ENCODE measurements around the gene AP3S1.

Gene AP3S1

GRCh38 chr5:115930630-115931337, 89.0 kb downstream of the AP3S1 start:
- H3K4me3 ChIP-seq (ENCODE audit: low read depth, low read length), result no peak overlapping the region
- H3K27me3 ChIP-seq (ENCODE audit: control insufficient read depth, insufficient read depth, low read length), result no peaks in the 10 kb centered on the region
- H3K4me1 ChIP-seq (ENCODE audit: control insufficient read depth, insufficient read depth, low read length), result no peaks in the 10 kb centered on the region
- H3K9me3 ChIP-seq (ENCODE audit: control insufficient read depth, insufficient read depth, low read length), result no peaks in the 10 kb centered on the region
- no peak overlapping the region for H3K9ac ChIP-seq (ENCODE audit: low read depth, low read length)
- no peaks in the 10 kb centered on the region for H3K36me3 ChIP-seq (ENCODE audit: control insufficient read depth, insufficient read depth, low read length)

- Histone ChIP-seq H3K27me3 (ENCODE audit: control insufficient read depth, insufficient read depth, low read length) (no peaks in the 10 kb centered on the region), H3K36me3 (ENCODE audit: control insufficient read depth, insufficient read depth, low read length) (no peaks in the 10 kb centered on the region), H3K4me3 (ENCODE audit: low read depth, low read length) (no peak overlapping the region), H3K9ac (ENCODE audit: low read depth, low read length) (no peak overlapping the region), H3K4me1 (ENCODE audit: control insufficient read depth, insufficient read depth, low read length) (no peaks in the 10 kb centered on the region), H3K9me3 (ENCODE audit: control insufficient read depth, insufficient read depth, low read length) (no peaks in the 10 kb centered on the region)
Observed at GRCh38 chr5:115932991-115933390, 91.3 kb downstream of the AP3S1 start.

- Histone ChIP-seq H3K27me3 (ENCODE audit: control insufficient read depth, insufficient read depth, low read length) (no peaks in the 10 kb centered on the region), H3K9ac (ENCODE audit: low read depth, low read length) (no peak overlapping the region), H3K9me3 (ENCODE audit: control insufficient read depth, insufficient read depth, low read length) (no peaks in the 10 kb centered on the region), H3K4me1 (ENCODE audit: control insufficient read depth, insufficient read depth, low read length) (peaks cover 6% of the 10 kb centered on the region), H3K36me3 (ENCODE audit: control insufficient read depth, insufficient read depth, low read length) (no peaks in the 10 kb centered on the region), H3K4me3 (ENCODE audit: low read depth, low read length) (no peak overlapping the region)
Observed at GRCh38 chr5:115934388-115934974, 92.7 kb downstream of the AP3S1 start.

- no peaks in the 10 kb centered on the region for H3K27me3 ChIP-seq (ENCODE audit: control insufficient read depth, insufficient read depth, low read length)
- H3K36me3 ChIP-seq (ENCODE audit: control insufficient read depth, insufficient read depth, low read length), result no peaks in the 10 kb centered on the region
- no peak overlapping the region for H3K4me3 ChIP-seq (ENCODE audit: low read depth, low read length)
- H3K4me1 ChIP-seq (ENCODE audit: control insufficient read depth, insufficient read depth, low read length), result peaks cover 6% of the 10 kb centered on the region
- H3K9me3 ChIP-seq (ENCODE audit: control insufficient read depth, insufficient read depth, low read length), result no peaks in the 10 kb centered on the region
- H3K9ac ChIP-seq (ENCODE audit: low read depth, low read length), result no peak overlapping the region
Observed at GRCh38 chr5:115936031-115936430, 94.3 kb downstream of the AP3S1 start.

GRCh38 chr5:115939059-115939458, 97.3 kb downstream of the AP3S1 start:
- no peaks in the 10 kb centered on the region for H3K36me3 ChIP-seq (ENCODE audit: control insufficient read depth, insufficient read depth, low read length)
- H3K4me3 ChIP-seq (ENCODE audit: low read depth, low read length), result no peak overlapping the region

GRCh38 chr5:115940080-115940810, 98.5 kb downstream of the AP3S1 start:
- H3K4me1 ChIP-seq (ENCODE audit: control insufficient read depth, insufficient read depth, low read length), result peaks cover 6% of the 10 kb centered on the region
- no peaks in the 10 kb centered on the region for H3K36me3 ChIP-seq (ENCODE audit: control insufficient read depth, insufficient read depth, low read length)

More at GRCh38 chr5:115939059-115939458, 97.3 kb downstream of the AP3S1 start:
- H3K27me3 ChIP-seq (ENCODE audit: control insufficient read depth, insufficient read depth, low read length), result no peaks in the 10 kb centered on the region
- H3K9ac ChIP-seq (ENCODE audit: low read depth, low read length), result no peak overlapping the region
- peaks cover 6% of the 10 kb centered on the region for H3K4me1 ChIP-seq (ENCODE audit: control insufficient read depth, insufficient read depth, low read length)
- no peaks in the 10 kb centered on the region for H3K9me3 ChIP-seq (ENCODE audit: control insufficient read depth, insufficient read depth, low read length)

GRCh38 chr5:115941051-115941675, 99.4 kb downstream of the AP3S1 start:
- Histone ChIP-seq H3K9me3 (ENCODE audit: control insufficient read depth, insufficient read depth, low read length) (no peaks in the 10 kb centered on the region), H3K4me1 (ENCODE audit: control insufficient read depth, insufficient read depth, low read length) (peaks cover 6% of the 10 kb centered on the region), H3K9ac (ENCODE audit: low read depth, low read length) (no peak overlapping the region), H3K27me3 (ENCODE audit: control insufficient read depth, insufficient read depth, low read length) (no peaks in the 10 kb centered on the region), H3K4me3 (ENCODE audit: low read depth, low read length) (no peak overlapping the region), H3K36me3 (ENCODE audit: control insufficient read depth, insufficient read depth, low read length) (no peaks in the 10 kb centered on the region)

More at GRCh38 chr5:115940080-115940810, 98.5 kb downstream of the AP3S1 start:
- Histone ChIP-seq H3K27me3 (ENCODE audit: control insufficient read depth, insufficient read depth, low read length) (no peaks in the 10 kb centered on the region), H3K4me3 (ENCODE audit: low read depth, low read length) (no peak overlapping the region), H3K9me3 (ENCODE audit: control insufficient read depth, insufficient read depth, low read length) (no peaks in the 10 kb centered on the region), H3K9ac (ENCODE audit: low read depth, low read length) (no peak overlapping the region)

- H3K4me3 ChIP-seq (ENCODE audit: low read depth, low read length), result no peak overlapping the region
- no peak overlapping the region for H3K9ac ChIP-seq (ENCODE audit: low read depth, low read length)
- H3K36me3 ChIP-seq (ENCODE audit: control insufficient read depth, insufficient read depth, low read length), result no peaks in the 10 kb centered on the region
- no peaks in the 10 kb centered on the region for H3K9me3 ChIP-seq (ENCODE audit: control insufficient read depth, insufficient read depth, low read length)
- H3K4me1 ChIP-seq (ENCODE audit: control insufficient read depth, insufficient read depth, low read length), result no peaks in the 10 kb centered on the region
- no peaks in the 10 kb centered on the region for H3K27me3 ChIP-seq (ENCODE audit: control insufficient read depth, insufficient read depth, low read length)
Observed at GRCh38 chr5:115944501-115944900, 102.8 kb downstream of the AP3S1 start.

- Histone ChIP-seq H3K9me3 (ENCODE audit: control insufficient read depth, insufficient read depth, low read length) (no peaks in the 10 kb centered on the region), H3K36me3 (ENCODE audit: control insufficient read depth, insufficient read depth, low read length) (no peaks in the 10 kb centered on the region), H3K27me3 (ENCODE audit: control insufficient read depth, insufficient read depth, low read length) (no peaks in the 10 kb centered on the region), H3K9ac (ENCODE audit: low read depth, low read length) (no peak overlapping the region), H3K4me1 (ENCODE audit: control insufficient read depth, insufficient read depth, low read length) (no peaks in the 10 kb centered on the region), H3K4me3 (ENCODE audit: low read depth, low read length) (no peak overlapping the region)
Observed at GRCh38 chr5:115946655-115947054, 104.9 kb downstream of the AP3S1 start.

- no peaks in the 10 kb centered on the region for H3K36me3 ChIP-seq (ENCODE audit: control insufficient read depth, insufficient read depth, low read length)
- H3K9ac ChIP-seq (ENCODE audit: low read depth, low read length), result no peak overlapping the region
- H3K4me1 ChIP-seq (ENCODE audit: control insufficient read depth, insufficient read depth, low read length), result no peaks in the 10 kb centered on the region
- no peaks in the 10 kb centered on the region for H3K9me3 ChIP-seq (ENCODE audit: control insufficient read depth, insufficient read depth, low read length)
- no peaks in the 10 kb centered on the region for H3K27me3 ChIP-seq (ENCODE audit: control insufficient read depth, insufficient read depth, low read length)
- no peak overlapping the region for H3K4me3 ChIP-seq (ENCODE audit: low read depth, low read length)
Observed at GRCh38 chr5:115947260-115947659, 105.5 kb downstream of the AP3S1 start.

- Histone ChIP-seq H3K27me3 (ENCODE audit: control insufficient read depth, insufficient read depth, low read length) (no peaks in the 10 kb centered on the region), H3K9me3 (ENCODE audit: control insufficient read depth, insufficient read depth, low read length) (no peaks in the 10 kb centered on the region), H3K4me1 (ENCODE audit: control insufficient read depth, insufficient read depth, low read length) (no peaks in the 10 kb centered on the region), H3K36me3 (ENCODE audit: control insufficient read depth, insufficient read depth, low read length) (no peaks in the 10 kb centered on the region), H3K4me3 (ENCODE audit: low read depth, low read length) (no peak overlapping the region), H3K9ac (ENCODE audit: low read depth, low read length) (no peak overlapping the region)
Observed at GRCh38 chr5:115948091-115948534, 106.4 kb downstream of the AP3S1 start.
